Calu3 (cell line): ENCODE measurements around the gene GRIP1. TPM values are rescaled to one million over a fixed set of nuclear protein-coding genes. Genes with fewer than 3 reads are reported as not detected.
A peak's percentile ranks its signal among the peaks of the same experiment; 100 is the strongest.
"Not testable (repeated sequence)": the region's sequence is repeated elsewhere in the genome, so short reads cannot be mapped to it uniquely, and the experiment has no call there.

Source experiments
- BruUV-seq: library from RNA; stranded (reverse); fragments of 400-500 nt; replicated peaks from 2 replicates; lab custom pipeline; 2021; lab: Mats Ljungman, UMichigan
- CTCF ChIA-PET: fragments of 300-600 bp; sonication (Branson Sonifier 250); formaldehyde crosslinking; loops from one replicate; lab custom pipeline; 2022; ENCODE audit warnings: antibody characterized with exemption; lab: Charles Lee
- DNase-seq: peaks from one replicate; pipeline ENCODE4 v3.0.0; 2022
- H3K27ac Mint-ChIP-seq: one replicate; pipeline ENCODE4 v1.8.0; 2022; ENCODE audit warnings: mixed read lengths; ENCODE audit not compliant: unreplicated experiment
- H3K27me3 Mint-ChIP-seq: one replicate; pipeline ENCODE4 v1.8.0; 2022; ENCODE audit warnings: mixed read lengths; ENCODE audit not compliant: unreplicated experiment
- H3K36me3 Mint-ChIP-seq: one replicate; pipeline ENCODE4 v1.8.0; 2022; ENCODE audit warnings: mild to moderate bottlenecking, moderate library complexity, mixed read lengths; ENCODE audit not compliant: insufficient read depth, unreplicated experiment
- H3K4me1 Mint-ChIP-seq: one replicate; pipeline ENCODE4 v1.8.0; 2022; ENCODE audit warnings: mild to moderate bottlenecking, low read depth, mixed read lengths; ENCODE audit not compliant: unreplicated experiment
- H3K4me3 Mint-ChIP-seq: one replicate; pipeline ENCODE4 v1.8.0; 2022; ENCODE audit warnings: mild to moderate bottlenecking, low read depth, moderate library complexity, mixed read lengths; ENCODE audit not compliant: unreplicated experiment
- H3K9me3 Mint-ChIP-seq: one replicate; pipeline ENCODE4 v1.8.0; 2022; ENCODE audit warnings: low read depth, mixed read lengths; ENCODE audit not compliant: unreplicated experiment
- intact Hi-C: fragments of 100-400 bp; cut with micrococcal nuclease; formaldehyde crosslinking; loops from one replicate; pipeline ENCODE4 v1.10.0; 2022; ENCODE audit not compliant: unreplicated experiment
- total RNA-seq: library from RNA; stranded (reverse); gene quantifications from 2 replicates; pipeline ENCODE4 v1.2.3, GENCODE V29; 2022
- TF ChIP-seq, protein P1 (sequence below): fragments of 200-600 bp; IDR thresholded peaks from one replicate; pipeline ENCODE4 v1.8.0; 2022; ENCODE audit warnings: antibody characterized with exemption; ENCODE audit not compliant: unreplicated experiment

The GRIP1 gene
- total RNA-seq, 1 experiment from 2014 or later = 47.4 TPM

DNA sequence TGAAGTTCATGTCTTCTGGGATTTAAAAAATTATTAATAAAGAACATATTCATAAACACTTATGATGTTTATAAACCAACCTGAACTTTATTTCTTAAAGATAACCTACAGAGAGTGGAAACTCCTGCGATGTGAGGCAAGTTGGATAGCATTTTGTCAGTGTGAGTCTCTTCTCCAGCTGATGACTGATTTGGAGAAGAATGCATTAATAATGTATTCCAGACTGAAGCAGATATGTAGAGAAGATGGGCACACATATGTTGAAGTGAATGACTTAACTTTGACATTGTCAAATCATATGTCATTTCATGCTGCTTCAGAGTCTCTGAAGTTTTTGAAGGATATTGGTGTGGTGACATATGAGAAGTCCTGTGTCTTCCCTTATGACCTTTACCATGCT is 369.3 kb downstream of the GRIP1 start:
- Mint-ChIP-seq H3K27ac (no peak overlapping the region), H3K9me3 (no peaks in the 10 kb centered on the region), H3K4me1 (peaks cover 5% of the 10 kb centered on the region), H3K4me3 (no peak overlapping the region), H3K36me3 (peaks cover 15% of the 10 kb centered on the region), H3K27me3 (no peaks in the 10 kb centered on the region)
- CTCF ChIA-PET = no interaction called here
- BruUV-seq = no TSS peak
- intact Hi-C loops = no loop called here
- DNase-seq = no peak
- TF ChIP-seq, protein P1, sequence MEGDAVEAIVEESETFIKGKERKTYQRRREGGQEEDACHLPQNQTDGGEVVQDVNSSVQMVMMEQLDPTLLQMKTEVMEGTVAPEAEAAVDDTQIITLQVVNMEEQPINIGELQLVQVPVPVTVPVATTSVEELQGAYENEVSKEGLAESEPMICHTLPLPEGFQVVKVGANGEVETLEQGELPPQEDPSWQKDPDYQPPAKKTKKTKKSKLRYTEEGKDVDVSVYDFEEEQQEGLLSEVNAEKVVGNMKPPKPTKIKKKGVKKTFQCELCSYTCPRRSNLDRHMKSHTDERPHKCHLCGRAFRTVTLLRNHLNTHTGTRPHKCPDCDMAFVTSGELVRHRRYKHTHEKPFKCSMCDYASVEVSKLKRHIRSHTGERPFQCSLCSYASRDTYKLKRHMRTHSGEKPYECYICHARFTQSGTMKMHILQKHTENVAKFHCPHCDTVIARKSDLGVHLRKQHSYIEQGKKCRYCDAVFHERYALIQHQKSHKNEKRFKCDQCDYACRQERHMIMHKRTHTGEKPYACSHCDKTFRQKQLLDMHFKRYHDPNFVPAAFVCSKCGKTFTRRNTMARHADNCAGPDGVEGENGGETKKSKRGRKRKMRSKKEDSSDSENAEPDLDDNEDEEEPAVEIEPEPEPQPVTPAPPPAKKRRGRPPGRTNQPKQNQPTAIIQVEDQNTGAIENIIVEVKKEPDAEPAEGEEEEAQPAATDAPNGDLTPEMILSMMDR = no peak

DNA sequence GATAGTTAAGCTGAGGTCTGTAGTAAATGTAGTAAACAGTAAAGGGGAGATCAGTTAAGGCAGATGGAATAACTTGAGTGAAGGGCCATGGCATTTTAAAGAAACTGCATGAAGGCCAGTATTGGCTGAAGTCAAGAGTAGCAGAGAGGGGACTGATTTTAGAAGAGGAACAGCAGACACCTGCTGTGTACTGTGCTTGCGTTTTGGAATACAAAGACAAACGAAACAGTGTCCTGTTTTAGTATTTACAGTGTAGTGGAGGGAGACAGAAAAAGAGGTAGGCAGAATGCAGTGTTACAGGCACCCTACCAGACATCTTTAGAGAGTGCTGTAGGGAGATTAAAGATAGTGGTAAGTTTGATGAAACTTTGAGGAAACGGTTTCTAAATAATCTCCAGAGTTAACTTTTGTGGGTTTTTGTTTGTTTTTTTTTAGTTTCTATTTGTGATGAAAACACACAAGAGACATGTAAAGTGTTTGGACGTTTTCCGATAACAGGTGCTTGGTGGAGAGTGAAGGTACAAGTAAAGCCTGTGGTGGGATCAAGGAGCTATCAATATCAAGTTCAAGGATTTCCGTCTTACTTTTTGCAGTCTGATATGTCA is 374.5 kb downstream of the GRIP1 start:
- CTCF ChIA-PET = interaction anchor here (0.9 kb wide), 1 partner anchor 146 kb away, joined by 3 read pairs; no protein-coding TSS in a partner anchor
- intact Hi-C loops = no loop called here
- Mint-ChIP-seq H3K9me3 (no peaks in the 10 kb centered on the region), H3K27me3 (peaks cover 24% of the 10 kb centered on the region), H3K36me3 (peaks cover 24% of the 10 kb centered on the region), H3K4me3 (peak overlapping the region; percentile 89), H3K27ac (no peak overlapping the region), H3K4me1 (peaks cover 27% of the 10 kb centered on the region)
- no TSS peak for BruUV-seq
- TF ChIP-seq, protein P1 = no peak
- DNase-seq = no peak

DNA sequence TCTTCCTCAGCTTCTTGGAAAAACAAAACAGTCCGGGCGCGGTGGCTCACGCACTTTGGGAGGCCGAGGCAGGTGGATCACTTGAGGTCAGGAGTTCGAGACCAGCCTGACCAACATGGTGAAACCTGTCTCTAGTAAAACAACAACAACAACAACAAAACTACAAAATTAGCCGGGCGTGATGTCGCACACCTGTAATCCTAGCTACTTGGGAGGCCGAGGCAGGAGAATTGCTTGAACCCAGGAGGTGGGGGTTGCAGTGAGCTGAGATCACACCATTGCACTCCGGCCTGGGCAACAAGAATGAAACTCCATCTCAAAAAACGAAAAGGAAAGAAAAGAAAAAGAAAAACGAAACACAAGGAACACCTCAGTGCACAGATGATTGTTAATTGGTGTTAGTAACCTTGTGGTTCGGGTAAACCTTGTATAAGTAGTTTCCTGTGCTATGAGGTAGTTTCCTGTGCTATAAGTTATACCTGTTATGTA is 375.5 kb downstream of the GRIP1 start:
- peak overlapping the region; percentile 89 for H3K4me3 Mint-ChIP-seq
- H3K4me1 Mint-ChIP-seq = peaks cover 27% of the 10 kb centered on the region
- intact Hi-C loops, H3K9me3 Mint-ChIP-seq, BruUV-seq, DNase-seq: not testable (repeated sequence)
- CTCF ChIA-PET = interaction anchor here (0.6 to 1.9 kb wide), 3 partner anchors 134 to 703 kb away, joined by 3 to 8 read pairs (median 5); partner anchors contain the start of gene TMBIM4
- H3K27ac Mint-ChIP-seq = peak overlapping the region; percentile 73
- H3K27me3 Mint-ChIP-seq = peaks cover 24% of the 10 kb centered on the region
- peaks cover 24% of the 10 kb centered on the region for H3K36me3 Mint-ChIP-seq

DNA sequence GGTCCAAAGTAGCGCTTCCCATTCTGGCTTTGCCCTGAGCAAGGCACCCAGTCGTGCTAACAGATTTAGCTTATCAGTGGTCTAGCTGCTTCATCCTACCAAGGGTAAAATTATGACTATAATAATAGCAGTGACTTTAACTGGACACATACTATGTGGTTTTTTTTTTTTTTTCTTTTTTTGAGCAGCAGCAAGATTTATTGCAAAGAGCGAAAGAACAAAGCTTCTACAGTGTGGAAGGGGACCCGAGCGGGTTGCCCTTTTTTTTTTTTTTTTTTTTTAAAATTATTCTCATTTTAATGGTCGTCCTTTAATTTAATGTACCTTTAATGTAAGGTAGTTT is 376.1 kb downstream of the GRIP1 start:
- DNase-seq = no peak
- intact Hi-C loops = no loop called here
- no peaks in the 10 kb centered on the region for H3K9me3 Mint-ChIP-seq
- peaks cover 24% of the 10 kb centered on the region for H3K27me3 Mint-ChIP-seq
- H3K4me1 Mint-ChIP-seq = peaks cover 27% of the 10 kb centered on the region
- CTCF ChIA-PET = interaction anchor here (0.6 to 1.9 kb wide), 15 partner anchors 14 to 1669 kb away, joined by 3 to 9 read pairs (median 4); partner anchors contain the start of gene TMBIM4
- H3K4me3 Mint-ChIP-seq = peak overlapping the region; percentile 89
- TF ChIP-seq, protein P1 = no peak
- BruUV-seq = TSS peak; percentile 72
- peaks cover 23% of the 10 kb centered on the region for H3K36me3 Mint-ChIP-seq
- peak overlapping the region; percentile 73 for H3K27ac Mint-ChIP-seq
